ENCODE measurements around the gene MYL6. TPM values are rescaled to one million over a fixed set of nuclear protein-coding genes. Genes with fewer than 3 reads are reported as not detected.

The MYL6 gene
- total and polyA plus RNA-seq, 9 of the 15 experiments (the other 6 are each of a cell fraction or from before 2014, with no cell fraction given): 557 to 1,664 (median 958) TPM

- peak; percentile 11 for FAIRE-seq
- peak overlapping the region; percentile 98 for H2AFZ ChIP-seq (ENCODE audit: low read depth, low read length)
- no peaks in the 10 kb centered on the region for H3K9me1 ChIP-seq (ENCODE audit: control insufficient read depth, insufficient read depth, low read length)
- H3K27ac ChIP-seq (ENCODE audit: extremely low read depth, low read depth, low read length): peak overlapping the region; percentile 88
- in situ Hi-C loops (cut with MboI) (loop anchor here (5.0 kb wide), 2 partner anchors 67 to 277 kb away; partner anchors contain the start of genes ANKRD52 and SPRYD4), intact Hi-C loops (cut with micrococcal nuclease) (loop anchor here (1.0 to 5.0 kb wide), 3 partner anchors 71 to 143 kb away; partner anchors contain the start of gene CNPY2)
- H3K79me2 ChIP-seq (ENCODE audit: control insufficient read depth, insufficient read depth, low read length): peaks cover 37% of the 10 kb centered on the region
- 14% methylated on average over 9 of the region's 9 CpGs for WGBS (ENCODE audit: insufficient coverage, low coverage, missing lambda C conversion rate)
- DNase-seq (ENCODE audit: extremely low read depth in 1 of 4, low spot score in 3 of 4): peak in 1 of 4 experiments; percentile 41
- H3K36me3 ChIP-seq (ENCODE audit: control insufficient read depth, insufficient read depth, low read length): peaks cover 17% of the 10 kb centered on the region
- H3K9me3 ChIP-seq (replicated peaks; ENCODE audit: control insufficient read depth, insufficient read depth, low read depth, low read length): no peaks in the 10 kb centered on the region
- H3K4me2 ChIP-seq (ENCODE audit: insufficient read depth, low read length): peak overlapping the region; percentile 95
- peak overlapping the region; percentile 84 to 90; a peak in 3 of 4 replicates for H3K9ac ChIP-seq (ENCODE audit: insufficient read depth in 1 of 2, low read depth in 2 of 2, low read length in 2 of 2)
- no peaks in the 10 kb centered on the region for H3K27me3 ChIP-seq (ENCODE audit: control insufficient read depth in 2 of 2, insufficient read depth in 2 of 2, low read length in 2 of 2)
- no peaks in the 10 kb centered on the region for H4K20me1 ChIP-seq (replicated peaks; ENCODE audit: control insufficient read depth, insufficient read depth, low read length)
- no peak for ATAC-seq
- TSS peak; percentile 53 for BruUV-seq (replicated peaks)
- peaks cover 4 to 16% of the 10 kb centered on the region in 2 experiments; a peak in 3 of 5 replicates for H3K4me1 ChIP-seq (replicated peaks in 1 of 2; ENCODE audit: control insufficient read depth in 2 of 2, insufficient read depth in 2 of 2, low read length in 2 of 2)
- ChIA-PET POLR2A (interaction anchor here (0.6 to 5.9 kb wide), 5 partner anchors 13 to 72 kb away, joined by 3 to 54 read pairs (median 15); partner anchors contain the start of genes RNF41 and ZC3H10), CTCF (ENCODE audit: low intra/inter-chr PET ratio) (interaction anchor here (0.6 to 2.9 kb wide), 7 partner anchors 14 to 1052 kb away, joined by 3 to 36 read pairs (median 9); partner anchors contain the start of genes ANKRD52, NABP2 and ZC3H10)
- H3K4me3 ChIP-seq: peak overlapping the region; percentile 85
- TF ChIP-seq CBFA2T2 (conservative IDR thresholded peaks at IDR 0.05) (no peak), ZBTB49 (CRISPR knock-in tag; IDR thresholded peaks at IDR 0.05; ENCODE audit: borderline replicate concordance) (no peak), FOXP1 (CRISPR knock-in tag; IDR thresholded peaks at IDR 0.05) (0 out of 2 replicates have a peak, but pooled peaks have one; percentile 8), ATF3 (IDR thresholded peaks at IDR 0.05) (no peak), ATF3 (CRISPR knock-in tag; conservative IDR thresholded peaks at IDR 0.05) (0 out of 2 replicates have a peak, but pooled peaks have one; percentile 41), SETDB1 (IDR thresholded peaks at IDR 0.05; ENCODE audit: low read length) (no peak), FOXK1 (CRISPR knock-in tag; IDR thresholded peaks at IDR 0.05; ENCODE audit: borderline replicate concordance) (peak; percentile 22; the same call in 1 of the 2 replicates), NR2C1 (IDR thresholded peaks at IDR 0.05) (0 out of 2 replicates have a peak, but pooled peaks have one; percentile 9), NR2C1 (tag; IDR thresholded peaks at IDR 0.05) (no peak), CEBPG (CRISPR knock-in tag; IDR thresholded peaks at IDR 0.05) (no peak), CEBPG (tag; conservative IDR thresholded peaks at IDR 0.05 in 1 of 2, IDR thresholded peaks at IDR 0.05 in 1 of 2) (0 out of 4 replicates have a peak, but pooled peaks of 1 of the 2 experiments have one; percentile 9), HDAC3 (IDR thresholded peaks at IDR 0.05; ENCODE audit: borderline replicate concordance, partially characterized antibody) (peak; percentile 26)
Measured at GRCh38 chr12:56190695-56191155, 32.6 kb downstream of the MYL6 start.

Data from K562 (cell line).